SK-N-SH treated with all-trans-retinoic acid at 6 μM for 48 hours (cell line): Measurements from ENCODE around the gene NAALAD2.
"Not testable (repeated sequence)": the region's sequence is repeated elsewhere in the genome, so short reads cannot be mapped to it uniquely, and the experiment has no call there.

Experiments
- ATAC-seq: fragments of 200-7000 bp; cut with Tn5 transposase; 3 replicates; pipeline ENCODE4 v1.9.1; 2020; ENCODE audit warnings: mild to moderate bottlenecking, moderate library complexity
- CSDC2 ChIP-seq: fragments of 250-450 bp; sonication (Bioruptor Pico); IDR thresholded peaks from 2 replicates; pipeline ENCODE4 v1.5.0; 2020; ENCODE audit warnings: mild to moderate bottlenecking, moderate library complexity
- ESRRG ChIP-seq: fragments of 250-450 bp; sonication (Bioruptor Pico); IDR thresholded peaks from 2 replicates; pipeline ENCODE4 v1.6.1; 2021; ENCODE audit warnings: mild to moderate bottlenecking
- ISL1 ChIP-seq: fragments of 250-450 bp; sonication (Bioruptor Pico); IDR thresholded peaks from 2 replicates; pipeline ENCODE4 v2.1.2; 2022; ENCODE audit warnings: mild to moderate bottlenecking, moderate library complexity
- OSR1 ChIP-seq: fragments of 250-450 bp; sonication (Bioruptor Pico); IDR thresholded peaks from 2 replicates; pipeline ENCODE4 v1.8.0; 2022; ENCODE audit warnings: moderate library complexity, mild to moderate bottlenecking, inconsistent platforms
- PPARA ChIP-seq: fragments of 250-450 bp; sonication (Bioruptor Pico); IDR thresholded peaks from 2 replicates; pipeline ENCODE4 v1.5.0; 2020; ENCODE audit warnings: mild to moderate bottlenecking, borderline replicate concordance
- SNAI2 ChIP-seq: fragments of 250-450 bp; sonication (Bioruptor Pico); IDR thresholded peaks from 2 replicates; pipeline ENCODE4 v1.5.0; 2020; ENCODE audit warnings: mild to moderate bottlenecking, moderate library complexity
- TCF4 ChIP-seq: fragments of 250-450 bp; sonication (Bioruptor Pico); IDR thresholded peaks from 2 replicates; pipeline ENCODE4 v1.8.0; 2021; ENCODE audit warnings: mild to moderate bottlenecking, moderate library complexity, borderline replicate concordance
- TOX ChIP-seq: fragments of 250-450 bp; sonication (Bioruptor Pico); IDR thresholded peaks from 2 replicates; pipeline ENCODE4 v1.8.0; 2021; ENCODE audit warnings: mild to moderate bottlenecking, moderate library complexity, borderline replicate concordance
- ZC3H10 ChIP-seq: fragments of 250-450 bp; sonication (Bioruptor Pico); IDR thresholded peaks from 2 replicates; pipeline ENCODE4 v1.5.1; 2021; ENCODE audit warnings: mild to moderate bottlenecking, moderate library complexity
- ZFP3 ChIP-seq: fragments of 250-450 bp; sonication (Bioruptor Pico); IDR thresholded peaks from 2 replicates; pipeline ENCODE4 v1.5.0; 2020; ENCODE audit warnings: mild to moderate bottlenecking, moderate library complexity
- ZNF565 ChIP-seq: fragments of 450-650 bp; formaldehyde crosslinking; conservative IDR thresholded peaks from 2 replicates; pipeline ENCODE4 v1.5.0; 2020; ENCODE audit warnings: low read depth, mild to moderate bottlenecking, moderate library complexity
- ZNF70 ChIP-seq: fragments of 450-650 bp; formaldehyde crosslinking; IDR thresholded peaks from 2 replicates; pipeline ENCODE4 v1.5.0; 2020; ENCODE audit warnings: mild to moderate bottlenecking, moderate library complexity
- ZNF8 ChIP-seq: fragments of 450-650 bp; formaldehyde crosslinking; IDR thresholded peaks from 2 replicates; pipeline ENCODE4 v1.5.0; 2020; ENCODE audit warnings: mild to moderate bottlenecking, moderate library complexity
- TF ChIP-seq, protein P1 (sequence below): fragments of 250-450 bp; sonication (Bioruptor Pico); IDR thresholded peaks from 2 replicates; pipeline ENCODE4 v1.5.1; 2021; ENCODE audit warnings: mild to moderate bottlenecking, moderate library complexity
- TF ChIP-seq, protein P2 (sequence below): fragments of 250-450 bp; sonication (Bioruptor Pico); IDR thresholded peaks from 2 replicates; pipeline ENCODE4 v1.8.0; 2020; ENCODE audit warnings: mild to moderate bottlenecking, moderate library complexity, borderline replicate concordance
- TF ChIP-seq, protein P3 (sequence below): fragments of 250-450 bp; sonication (Bioruptor Pico); IDR thresholded peaks from 2 replicates; pipeline ENCODE4 v1.5.1; 2020; ENCODE audit warnings: low read depth, mild to moderate bottlenecking, moderate library complexity
- TF ChIP-seq, protein P4 (sequence below): fragments of 250-450 bp; sonication (Bioruptor Pico); IDR thresholded peaks from 2 replicates; pipeline ENCODE4 v1.8.0; 2021; ENCODE audit warnings: low read depth, mild to moderate bottlenecking, moderate library complexity, borderline replicate concordance
- TF ChIP-seq, protein P5 (sequence below): fragments of 250-450 bp; sonication (Bioruptor Pico); IDR thresholded peaks from 2 replicates; pipeline ENCODE4 v1.5.0; 2020; ENCODE audit warnings: mild to moderate bottlenecking, moderate library complexity

NAALAD2 gene

GRCh38 chr11:90134478-90135003, at the start of gene NAALAD2:
Gene NAALAD2 (plus strand): TSS chr11:90134663. CDS start chr11:90134759, 96 bp downstream.
- TF ChIP-seq ZNF565 (CRISPR knock-in tag) (no peak), ZFP3 (no peak), PPARA (CRISPR knock-in tag) (no peak), ZNF8 (CRISPR knock-in tag) (no peak), TCF4 (CRISPR knock-in tag) (0 out of 2 replicates have a peak, but pooled peaks have one; percentile 17), ZNF70 (CRISPR knock-in tag) (no peak)
- TF ChIP-seq, protein P1, sequence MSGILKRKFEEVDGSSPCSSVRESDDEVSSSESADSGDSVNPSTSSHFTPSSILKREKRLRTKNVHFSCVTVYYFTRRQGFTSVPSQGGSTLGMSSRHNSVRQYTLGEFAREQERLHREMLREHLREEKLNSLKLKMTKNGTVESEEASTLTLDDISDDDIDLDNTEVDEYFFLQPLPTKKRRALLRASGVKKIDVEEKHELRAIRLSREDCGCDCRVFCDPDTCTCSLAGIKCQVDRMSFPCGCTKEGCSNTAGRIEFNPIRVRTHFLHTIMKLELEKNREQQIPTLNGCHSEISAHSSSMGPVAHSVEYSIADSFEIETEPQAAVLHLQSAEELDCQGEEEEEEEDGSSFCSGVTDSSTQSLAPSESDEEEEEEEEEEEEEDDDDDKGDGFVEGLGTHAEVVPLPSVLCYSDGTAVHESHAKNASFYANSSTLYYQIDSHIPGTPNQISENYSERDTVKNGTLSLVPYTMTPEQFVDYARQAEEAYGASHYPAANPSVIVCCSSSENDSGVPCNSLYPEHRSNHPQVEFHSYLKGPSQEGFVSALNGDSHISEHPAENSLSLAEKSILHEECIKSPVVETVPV (CRISPR knock-in tag) = no peak
- peak; percentile 94 for ATAC-seq

DNA sequence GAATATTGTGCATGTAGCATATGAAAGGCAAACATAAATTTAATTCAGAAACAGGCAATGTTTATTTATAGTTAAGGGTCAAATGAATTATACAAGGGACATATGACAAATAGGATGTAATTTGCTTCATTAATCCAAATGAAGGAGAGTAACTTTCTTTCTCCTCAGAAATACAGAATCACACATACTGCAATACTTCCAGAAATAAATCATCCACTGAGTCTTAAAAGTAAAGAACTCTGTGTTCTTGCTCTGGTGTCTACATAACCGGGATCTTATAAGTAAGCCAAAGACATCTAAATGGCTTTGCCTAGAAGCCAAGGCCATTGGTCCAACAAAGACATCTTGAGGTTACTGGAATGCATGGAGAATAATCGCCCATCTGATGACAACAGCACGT, 48.8 kb upstream of the NAALAD2 start, which contains the start of gene UBTFL1:
TSS of gene UBTFL1 (plus strand) at position 301 of the 400 bp plus-strand sequence. CDS start at position 301, 0 bp downstream.
- ATAC-seq = not testable (repeated sequence)

DNA sequence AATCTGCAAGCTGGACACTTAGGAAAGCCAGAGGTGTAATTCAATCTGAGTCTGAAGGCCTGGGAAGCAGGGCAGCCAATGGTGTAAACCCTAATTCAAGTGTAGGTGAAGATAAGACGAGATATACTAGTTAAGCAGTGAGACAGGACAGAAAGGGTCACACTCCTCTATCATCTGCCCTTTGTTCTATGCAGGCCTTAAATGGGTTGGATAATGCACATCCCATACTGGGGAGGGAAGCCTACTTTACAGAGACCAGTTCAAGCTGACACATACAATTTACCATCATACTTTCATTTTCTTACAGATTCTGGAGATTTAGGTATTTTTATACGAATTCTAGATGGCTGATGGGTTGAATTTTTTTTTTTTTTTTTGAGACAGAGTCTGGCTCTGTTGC, 45.7 kb upstream of the NAALAD2 start:
- not testable (repeated sequence) for ATAC-seq

GRCh38 chr11:90095230-90095924, 39.1 kb upstream of the NAALAD2 start:
- ATAC-seq = not testable (repeated sequence)

- ATAC-seq = not testable (repeated sequence)
Observed at GRCh38 chr11:90098261-90098660, 36.2 kb upstream of the NAALAD2 start.

DNA sequence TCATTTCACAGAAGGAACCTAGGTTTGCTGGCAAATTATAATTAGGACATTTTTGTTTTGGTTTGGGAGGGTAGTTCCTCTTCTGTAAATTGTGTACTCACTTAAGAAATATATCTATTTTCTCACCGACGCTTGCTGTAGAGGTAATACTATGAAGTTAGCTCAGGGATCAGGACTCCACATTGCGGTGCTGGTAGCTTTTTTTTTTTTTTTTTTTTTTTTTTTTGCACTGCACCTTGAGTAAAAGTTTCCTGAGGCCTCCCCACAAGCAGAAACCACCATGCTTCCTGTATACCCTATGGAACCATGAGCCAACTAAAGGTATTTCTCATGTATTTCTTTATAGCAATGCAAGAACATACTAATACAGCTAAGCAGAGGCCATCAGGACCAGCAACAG, 34.0 kb upstream of the NAALAD2 start:
- no peak for ATAC-seq
- TF ChIP-seq ESRRG (no peak), ZC3H10 (CRISPR knock-in tag) (no peak), SNAI2 (CRISPR knock-in tag) (no peak), TOX (CRISPR knock-in tag) (no peak), ISL1 (CRISPR knock-in tag) (no peak), OSR1 (CRISPR knock-in tag) (no peak), ZFP3 (no peak), CSDC2 (no peak), TCF4 (CRISPR knock-in tag) (no peak), PPARA (CRISPR knock-in tag) (no peak)
- TF ChIP-seq, protein P2, sequence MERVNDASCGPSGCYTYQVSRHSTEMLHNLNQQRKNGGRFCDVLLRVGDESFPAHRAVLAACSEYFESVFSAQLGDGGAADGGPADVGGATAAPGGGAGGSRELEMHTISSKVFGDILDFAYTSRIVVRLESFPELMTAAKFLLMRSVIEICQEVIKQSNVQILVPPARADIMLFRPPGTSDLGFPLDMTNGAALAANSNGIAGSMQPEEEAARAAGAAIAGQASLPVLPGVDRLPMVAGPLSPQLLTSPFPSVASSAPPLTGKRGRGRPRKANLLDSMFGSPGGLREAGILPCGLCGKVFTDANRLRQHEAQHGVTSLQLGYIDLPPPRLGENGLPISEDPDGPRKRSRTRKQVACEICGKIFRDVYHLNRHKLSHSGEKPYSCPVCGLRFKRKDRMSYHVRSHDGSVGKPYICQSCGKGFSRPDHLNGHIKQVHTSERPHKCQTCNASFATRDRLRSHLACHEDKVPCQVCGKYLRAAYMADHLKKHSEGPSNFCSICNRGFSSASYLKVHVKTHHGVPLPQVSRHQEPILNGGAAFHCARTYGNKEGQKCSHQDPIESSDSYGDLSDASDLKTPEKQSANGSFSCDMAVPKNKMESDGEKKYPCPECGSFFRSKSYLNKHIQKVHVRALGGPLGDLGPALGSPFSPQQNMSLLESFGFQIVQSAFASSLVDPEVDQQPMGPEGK = no peak
- TF ChIP-seq, protein P3, sequence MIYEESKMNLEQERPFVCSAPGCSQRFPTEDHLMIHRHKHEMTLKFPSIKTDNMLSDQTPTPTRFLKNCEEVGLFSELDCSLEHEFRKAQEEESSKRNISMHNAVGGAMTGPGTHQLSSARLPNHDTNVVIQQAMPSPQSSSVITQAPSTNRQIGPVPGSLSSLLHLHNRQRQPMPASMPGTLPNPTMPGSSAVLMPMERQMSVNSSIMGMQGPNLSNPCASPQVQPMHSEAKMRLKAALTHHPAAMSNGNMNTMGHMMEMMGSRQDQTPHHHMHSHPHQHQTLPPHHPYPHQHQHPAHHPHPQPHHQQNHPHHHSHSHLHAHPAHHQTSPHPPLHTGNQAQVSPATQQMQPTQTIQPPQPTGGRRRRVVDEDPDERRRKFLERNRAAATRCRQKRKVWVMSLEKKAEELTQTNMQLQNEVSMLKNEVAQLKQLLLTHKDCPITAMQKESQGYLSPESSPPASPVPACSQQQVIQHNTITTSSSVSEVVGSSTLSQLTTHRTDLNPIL (CRISPR knock-in tag) = no peak
- TF ChIP-seq, protein P4, sequence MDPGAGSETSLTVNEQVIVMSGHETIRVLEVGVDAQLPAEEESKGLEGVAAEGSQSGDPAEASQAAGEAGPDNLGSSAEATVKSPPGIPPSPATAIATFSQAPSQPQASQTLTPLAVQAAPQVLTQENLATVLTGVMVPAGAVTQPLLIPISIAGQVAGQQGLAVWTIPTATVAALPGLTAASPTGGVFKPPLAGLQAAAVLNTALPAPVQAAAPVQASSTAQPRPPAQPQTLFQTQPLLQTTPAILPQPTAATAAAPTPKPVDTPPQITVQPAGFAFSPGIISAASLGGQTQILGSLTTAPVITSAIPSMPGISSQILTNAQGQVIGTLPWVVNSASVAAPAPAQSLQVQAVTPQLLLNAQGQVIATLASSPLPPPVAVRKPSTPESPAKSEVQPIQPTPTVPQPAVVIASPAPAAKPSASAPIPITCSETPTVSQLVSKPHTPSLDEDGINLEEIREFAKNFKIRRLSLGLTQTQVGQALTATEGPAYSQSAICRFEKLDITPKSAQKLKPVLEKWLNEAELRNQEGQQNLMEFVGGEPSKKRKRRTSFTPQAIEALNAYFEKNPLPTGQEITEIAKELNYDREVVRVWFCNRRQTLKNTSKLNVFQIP (CRISPR knock-in tag) = no peak
- TF ChIP-seq, protein P5, sequence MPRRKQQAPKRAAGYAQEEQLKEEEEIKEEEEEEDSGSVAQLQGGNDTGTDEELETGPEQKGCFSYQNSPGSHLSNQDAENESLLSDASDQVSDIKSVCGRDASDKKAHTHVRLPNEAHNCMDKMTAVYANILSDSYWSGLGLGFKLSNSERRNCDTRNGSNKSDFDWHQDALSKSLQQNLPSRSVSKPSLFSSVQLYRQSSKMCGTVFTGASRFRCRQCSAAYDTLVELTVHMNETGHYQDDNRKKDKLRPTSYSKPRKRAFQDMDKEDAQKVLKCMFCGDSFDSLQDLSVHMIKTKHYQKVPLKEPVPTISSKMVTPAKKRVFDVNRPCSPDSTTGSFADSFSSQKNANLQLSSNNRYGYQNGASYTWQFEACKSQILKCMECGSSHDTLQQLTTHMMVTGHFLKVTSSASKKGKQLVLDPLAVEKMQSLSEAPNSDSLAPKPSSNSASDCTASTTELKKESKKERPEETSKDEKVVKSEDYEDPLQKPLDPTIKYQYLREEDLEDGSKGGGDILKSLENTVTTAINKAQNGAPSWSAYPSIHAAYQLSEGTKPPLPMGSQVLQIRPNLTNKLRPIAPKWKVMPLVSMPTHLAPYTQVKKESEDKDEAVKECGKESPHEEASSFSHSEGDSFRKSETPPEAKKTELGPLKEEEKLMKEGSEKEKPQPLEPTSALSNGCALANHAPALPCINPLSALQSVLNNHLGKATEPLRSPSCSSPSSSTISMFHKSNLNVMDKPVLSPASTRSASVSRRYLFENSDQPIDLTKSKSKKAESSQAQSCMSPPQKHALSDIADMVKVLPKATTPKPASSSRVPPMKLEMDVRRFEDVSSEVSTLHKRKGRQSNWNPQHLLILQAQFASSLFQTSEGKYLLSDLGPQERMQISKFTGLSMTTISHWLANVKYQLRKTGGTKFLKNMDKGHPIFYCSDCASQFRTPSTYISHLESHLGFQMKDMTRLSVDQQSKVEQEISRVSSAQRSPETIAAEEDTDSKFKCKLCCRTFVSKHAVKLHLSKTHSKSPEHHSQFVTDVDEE = no peak
- TF ChIP-seq, protein P1 (CRISPR knock-in tag) = no peak
